Nephron progenitor cell (in vitro differentiated cells): Measurements from ENCODE around the gene TAS1R1.
"Not testable (repeated sequence)": the region's sequence is repeated elsewhere in the genome, so short reads cannot be mapped to it uniquely, and the experiment has no call there.

Source experiments
- DNase-seq: peaks from one replicate; pipeline ENCODE4 v3.0.0; 2021
- H3K27ac Mint-ChIP-seq: 2 replicates; pipeline ENCODE4 v1.8.0; 2021; ENCODE audit warnings: mild to moderate bottlenecking, moderate library complexity, mixed read lengths
- H3K27me3 Mint-ChIP-seq: 2 replicates; pipeline ENCODE4 v1.8.0; 2021; ENCODE audit warnings: mild to moderate bottlenecking, low read depth, mixed read lengths; ENCODE audit not compliant: poor library complexity
- H3K36me3 Mint-ChIP-seq: 2 replicates; pipeline ENCODE4 v1.8.0; 2021; ENCODE audit warnings: low read depth, mixed read lengths
- H3K4me1 Mint-ChIP-seq: 2 replicates; pipeline ENCODE4 v1.8.0; 2021; ENCODE audit warnings: mixed read lengths
- H3K4me3 Mint-ChIP-seq: 2 replicates; pipeline ENCODE4 v1.8.0; 2021; ENCODE audit warnings: mild to moderate bottlenecking, moderate library complexity, mixed read lengths
- H3K9me3 Mint-ChIP-seq: 2 replicates; pipeline ENCODE4 v1.8.0; 2021; ENCODE audit warnings: mild to moderate bottlenecking, moderate library complexity, mixed read lengths
- TF ChIP-seq, protein P1 (sequence below): fragments of 200-600 bp; sonication (generic); IDR thresholded peaks from 2 replicates; pipeline ENCODE4 v1.5.0; 2021; ENCODE audit warnings: antibody characterized with exemption

The TAS1R1 gene

GRCh38 chr1:6554031-6554906, 838 bp upstream of the TAS1R1 start, which contains the start of gene NOL9:
Gene NOL9 (minus strand): TSS chr1:6554513. CDS start chr1:6554502, 11 bp downstream.
- Mint-ChIP-seq H3K9me3 (no peaks in the 10 kb centered on the region), H3K36me3 (peaks cover 10% of the 10 kb centered on the region), H3K4me3 (peak within 1 kb of the TSS; percentile 86), H3K27me3 (peaks cover 2% of the 10 kb centered on the region), H3K27ac (no peak within 1 kb of the TSS), H3K4me1 (peaks cover 15% of the 10 kb centered on the region)
- TF ChIP-seq, protein P1, sequence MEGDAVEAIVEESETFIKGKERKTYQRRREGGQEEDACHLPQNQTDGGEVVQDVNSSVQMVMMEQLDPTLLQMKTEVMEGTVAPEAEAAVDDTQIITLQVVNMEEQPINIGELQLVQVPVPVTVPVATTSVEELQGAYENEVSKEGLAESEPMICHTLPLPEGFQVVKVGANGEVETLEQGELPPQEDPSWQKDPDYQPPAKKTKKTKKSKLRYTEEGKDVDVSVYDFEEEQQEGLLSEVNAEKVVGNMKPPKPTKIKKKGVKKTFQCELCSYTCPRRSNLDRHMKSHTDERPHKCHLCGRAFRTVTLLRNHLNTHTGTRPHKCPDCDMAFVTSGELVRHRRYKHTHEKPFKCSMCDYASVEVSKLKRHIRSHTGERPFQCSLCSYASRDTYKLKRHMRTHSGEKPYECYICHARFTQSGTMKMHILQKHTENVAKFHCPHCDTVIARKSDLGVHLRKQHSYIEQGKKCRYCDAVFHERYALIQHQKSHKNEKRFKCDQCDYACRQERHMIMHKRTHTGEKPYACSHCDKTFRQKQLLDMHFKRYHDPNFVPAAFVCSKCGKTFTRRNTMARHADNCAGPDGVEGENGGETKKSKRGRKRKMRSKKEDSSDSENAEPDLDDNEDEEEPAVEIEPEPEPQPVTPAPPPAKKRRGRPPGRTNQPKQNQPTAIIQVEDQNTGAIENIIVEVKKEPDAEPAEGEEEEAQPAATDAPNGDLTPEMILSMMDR = peak; percentile 98
- peak; percentile 97 for DNase-seq

GRCh38 chr1:6557597-6557996, 2.5 kb downstream of the TAS1R1 start:
- Mint-ChIP-seq H3K4me1 (peaks cover 14% of the 10 kb centered on the region), H3K27me3 (peaks cover 6% of the 10 kb centered on the region), H3K4me3 (no peak overlapping the region), H3K9me3 (peaks cover 11% of the 10 kb centered on the region), H3K27ac (no peak overlapping the region), H3K36me3 (no peaks in the 10 kb centered on the region)
- TF ChIP-seq, protein P1 = no peak
- no peak for DNase-seq

DNA sequence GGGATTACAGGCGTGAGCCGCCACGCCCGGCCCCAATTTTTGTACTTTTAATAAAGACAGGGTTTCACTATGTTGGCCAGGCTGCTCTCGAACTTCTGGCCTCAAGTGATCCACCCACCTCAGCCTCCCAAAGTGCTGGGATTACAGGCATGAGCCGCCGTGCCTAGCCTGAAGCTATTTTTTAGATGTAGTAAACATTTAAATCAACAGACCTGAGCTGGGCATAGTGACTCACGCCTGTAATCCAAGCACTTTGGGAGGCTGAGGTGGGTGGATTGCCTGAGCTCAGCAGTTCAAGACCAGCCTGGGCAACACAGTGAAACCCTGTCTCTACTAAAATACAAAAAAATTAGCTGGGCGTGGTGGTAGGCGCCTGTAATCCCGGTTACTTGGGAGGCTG, 4.1 kb downstream of the TAS1R1 start:
- H3K27ac Mint-ChIP-seq, H3K27me3 Mint-ChIP-seq, H3K4me3 Mint-ChIP-seq, H3K4me1 Mint-ChIP-seq, H3K36me3 Mint-ChIP-seq, DNase-seq: not testable (repeated sequence)
- peaks cover 11% of the 10 kb centered on the region for H3K9me3 Mint-ChIP-seq

DNA sequence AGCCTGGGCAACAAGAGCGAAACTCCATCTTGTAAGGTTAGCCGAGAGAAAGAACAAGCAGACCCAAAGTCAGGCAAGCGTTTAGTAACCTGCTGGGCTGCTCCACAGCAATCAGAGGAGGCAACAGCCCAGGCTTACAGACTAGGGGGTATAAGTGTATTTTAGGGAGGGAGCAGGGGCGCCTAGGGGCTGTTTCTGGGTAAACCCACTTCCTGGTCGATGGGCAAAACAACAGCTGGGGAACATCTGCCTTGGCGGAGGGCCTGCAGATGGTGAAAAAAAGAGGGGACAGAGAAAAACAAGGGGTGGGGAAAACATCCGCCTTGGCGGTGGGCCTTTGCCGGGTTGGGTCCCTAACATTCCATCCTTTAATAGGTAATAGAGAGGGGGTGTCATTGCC, 5.2 kb downstream of the TAS1R1 start:
- H3K27ac Mint-ChIP-seq = no peak overlapping the region
- no peaks in the 10 kb centered on the region for H3K4me1 Mint-ChIP-seq
- H3K9me3 Mint-ChIP-seq = peaks cover 11% of the 10 kb centered on the region
- no peak overlapping the region for H3K4me3 Mint-ChIP-seq
- H3K36me3 Mint-ChIP-seq = no peaks in the 10 kb centered on the region
- no peak for DNase-seq
- TF ChIP-seq, protein P1 = no peak
- peaks cover 6% of the 10 kb centered on the region for H3K27me3 Mint-ChIP-seq

GRCh38 chr1:6569033-6569432, 13.9 kb downstream of the TAS1R1 start:
- TF ChIP-seq, protein P1 = no peak
- peaks cover 54% of the 10 kb centered on the region for H3K27me3 Mint-ChIP-seq
- H3K4me3 Mint-ChIP-seq = no peak overlapping the region
- peaks cover 13% of the 10 kb centered on the region for H3K4me1 Mint-ChIP-seq
- H3K27ac Mint-ChIP-seq = no peak overlapping the region
- H3K9me3 Mint-ChIP-seq = peaks cover 8% of the 10 kb centered on the region
- H3K36me3 Mint-ChIP-seq = no peaks in the 10 kb centered on the region
- no peak for DNase-seq

DNA sequence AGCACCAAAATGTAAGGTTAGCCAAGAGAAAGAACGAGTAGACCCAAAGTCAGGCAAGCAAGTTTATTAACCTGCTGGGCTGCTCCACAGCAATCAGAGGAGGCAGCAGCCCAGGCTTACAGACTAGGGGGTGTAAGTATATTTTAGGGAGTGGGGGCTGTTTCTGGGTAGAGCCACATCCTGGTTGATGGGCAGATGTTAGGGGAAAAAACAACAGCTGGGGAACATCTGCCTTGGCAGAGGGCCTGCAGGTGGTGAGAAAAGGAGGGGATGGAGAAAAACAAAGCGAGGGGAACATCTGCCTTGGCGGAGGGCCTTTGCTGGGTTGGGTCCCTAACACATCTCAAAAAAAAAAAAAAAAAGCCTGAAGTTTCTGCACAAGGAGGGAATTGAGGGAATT, 15.0 kb downstream of the TAS1R1 start:
- Mint-ChIP-seq H3K4me1 (peaks cover 13% of the 10 kb centered on the region), H3K27ac (no peak overlapping the region), H3K36me3 (no peaks in the 10 kb centered on the region), H3K27me3 (peaks cover 54% of the 10 kb centered on the region), H3K4me3 (no peak overlapping the region), H3K9me3 (peaks cover 8% of the 10 kb centered on the region)
- no peak for DNase-seq
- TF ChIP-seq, protein P1 = no peak
